HL-60 (cell line): ENCODE data around the gene LSM2.

ENCODE experiments used
- DNase-seq, 2 experiments: peaks; one replicate each; pipeline ENCODE4 v3.0.0-alpha.2; 2010 to 2020; ENCODE audit warnings: low read depth in 1 of 2, low spot score in 1 of 2
- H3K27ac ChIP-seq: fragments of 250-450 bp; sonication (Bioruptor Pico); replicated peaks from 2 replicates; pipeline ENCODE4 v1.5.1; 2020; ENCODE audit warnings: mild to moderate bottlenecking, moderate library complexity
- H3K27me3 ChIP-seq: fragments of 250-450 bp; sonication (Bioruptor Pico); 2 replicates; pipeline ENCODE4 v1.5.1; 2021; ENCODE audit warnings: mild to moderate bottlenecking, moderate library complexity; ENCODE audit not compliant: insufficient read depth, poor library complexity, severe bottlenecking
- H3K4me3 ChIP-seq: replicated peaks from 2 replicates; pipeline ENCODE4 v1.5.1; 2011; ENCODE audit warnings: mild to moderate bottlenecking, control low read depth, low read length; ENCODE audit not compliant: insufficient read depth
- GABPA ChIP-seq: IDR thresholded peaks from 2 replicates; pipeline ENCODE4 v1.6.1; 2012; ENCODE audit warnings: low read depth
- POLR2AphosphoS5 ChIP-seq: IDR thresholded peaks from 2 replicates; pipeline ENCODE4 v1.6.1; 2012; ENCODE audit warnings: low read depth
- SPI1 ChIP-seq: IDR thresholded peaks from 2 replicates; pipeline ENCODE4 v1.6.1; 2012; ENCODE audit warnings: low read depth, mild to moderate bottlenecking, borderline replicate concordance
- TF ChIP-seq, protein P1 (sequence below): IDR thresholded peaks from 2 replicates; pipeline ENCODE4 v1.6.1; 2012; ENCODE audit warnings: low read depth; ENCODE audit not compliant: insufficient replicate concordance
- TF ChIP-seq, protein P2 (sequence below): IDR thresholded peaks from one replicate; pipeline ENCODE4 v1.5.1; 2011; ENCODE audit warnings: low read length, control low read depth, inconsistent platforms; ENCODE audit not compliant: insufficient read depth

LSM2 gene

DNA sequence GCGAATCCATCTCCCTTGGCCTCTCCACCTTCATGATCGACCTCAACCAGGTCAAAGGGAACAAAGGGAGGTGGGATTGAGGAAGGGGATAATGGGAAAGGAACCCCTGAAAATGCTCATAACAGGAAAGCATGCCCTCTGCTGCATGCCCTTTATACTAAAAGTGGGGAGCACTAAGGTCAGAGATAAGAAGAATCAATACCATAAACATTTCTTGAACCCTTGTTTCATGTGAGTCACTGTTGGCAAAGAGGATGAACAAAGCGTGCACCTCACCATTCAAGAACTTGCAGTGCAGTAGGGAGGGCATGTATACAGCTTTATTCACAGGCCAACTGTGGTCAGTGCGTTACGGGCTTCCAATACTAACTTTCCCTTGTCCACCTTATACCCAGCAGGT lies 46.0 kb downstream of the LSM2 start:
- TF ChIP-seq, protein P1, sequence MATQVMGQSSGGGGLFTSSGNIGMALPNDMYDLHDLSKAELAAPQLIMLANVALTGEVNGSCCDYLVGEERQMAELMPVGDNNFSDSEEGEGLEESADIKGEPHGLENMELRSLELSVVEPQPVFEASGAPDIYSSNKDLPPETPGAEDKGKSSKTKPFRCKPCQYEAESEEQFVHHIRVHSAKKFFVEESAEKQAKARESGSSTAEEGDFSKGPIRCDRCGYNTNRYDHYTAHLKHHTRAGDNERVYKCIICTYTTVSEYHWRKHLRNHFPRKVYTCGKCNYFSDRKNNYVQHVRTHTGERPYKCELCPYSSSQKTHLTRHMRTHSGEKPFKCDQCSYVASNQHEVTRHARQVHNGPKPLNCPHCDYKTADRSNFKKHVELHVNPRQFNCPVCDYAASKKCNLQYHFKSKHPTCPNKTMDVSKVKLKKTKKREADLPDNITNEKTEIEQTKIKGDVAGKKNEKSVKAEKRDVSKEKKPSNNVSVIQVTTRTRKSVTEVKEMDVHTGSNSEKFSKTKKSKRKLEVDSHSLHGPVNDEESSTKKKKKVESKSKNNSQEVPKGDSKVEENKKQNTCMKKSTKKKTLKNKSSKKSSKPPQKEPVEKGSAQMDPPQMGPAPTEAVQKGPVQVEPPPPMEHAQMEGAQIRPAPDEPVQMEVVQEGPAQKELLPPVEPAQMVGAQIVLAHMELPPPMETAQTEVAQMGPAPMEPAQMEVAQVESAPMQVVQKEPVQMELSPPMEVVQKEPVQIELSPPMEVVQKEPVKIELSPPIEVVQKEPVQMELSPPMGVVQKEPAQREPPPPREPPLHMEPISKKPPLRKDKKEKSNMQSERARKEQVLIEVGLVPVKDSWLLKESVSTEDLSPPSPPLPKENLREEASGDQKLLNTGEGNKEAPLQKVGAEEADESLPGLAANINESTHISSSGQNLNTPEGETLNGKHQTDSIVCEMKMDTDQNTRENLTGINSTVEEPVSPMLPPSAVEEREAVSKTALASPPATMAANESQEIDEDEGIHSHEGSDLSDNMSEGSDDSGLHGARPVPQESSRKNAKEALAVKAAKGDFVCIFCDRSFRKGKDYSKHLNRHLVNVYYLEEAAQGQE: no peak
- TF ChIP-seq POLR2AphosphoS5 (no peak), GABPA (no peak), SPI1 (no peak)
- TF ChIP-seq, protein P2, sequence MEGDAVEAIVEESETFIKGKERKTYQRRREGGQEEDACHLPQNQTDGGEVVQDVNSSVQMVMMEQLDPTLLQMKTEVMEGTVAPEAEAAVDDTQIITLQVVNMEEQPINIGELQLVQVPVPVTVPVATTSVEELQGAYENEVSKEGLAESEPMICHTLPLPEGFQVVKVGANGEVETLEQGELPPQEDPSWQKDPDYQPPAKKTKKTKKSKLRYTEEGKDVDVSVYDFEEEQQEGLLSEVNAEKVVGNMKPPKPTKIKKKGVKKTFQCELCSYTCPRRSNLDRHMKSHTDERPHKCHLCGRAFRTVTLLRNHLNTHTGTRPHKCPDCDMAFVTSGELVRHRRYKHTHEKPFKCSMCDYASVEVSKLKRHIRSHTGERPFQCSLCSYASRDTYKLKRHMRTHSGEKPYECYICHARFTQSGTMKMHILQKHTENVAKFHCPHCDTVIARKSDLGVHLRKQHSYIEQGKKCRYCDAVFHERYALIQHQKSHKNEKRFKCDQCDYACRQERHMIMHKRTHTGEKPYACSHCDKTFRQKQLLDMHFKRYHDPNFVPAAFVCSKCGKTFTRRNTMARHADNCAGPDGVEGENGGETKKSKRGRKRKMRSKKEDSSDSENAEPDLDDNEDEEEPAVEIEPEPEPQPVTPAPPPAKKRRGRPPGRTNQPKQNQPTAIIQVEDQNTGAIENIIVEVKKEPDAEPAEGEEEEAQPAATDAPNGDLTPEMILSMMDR: no peak
- H3K27ac ChIP-seq: no peak overlapping the region

DNA sequence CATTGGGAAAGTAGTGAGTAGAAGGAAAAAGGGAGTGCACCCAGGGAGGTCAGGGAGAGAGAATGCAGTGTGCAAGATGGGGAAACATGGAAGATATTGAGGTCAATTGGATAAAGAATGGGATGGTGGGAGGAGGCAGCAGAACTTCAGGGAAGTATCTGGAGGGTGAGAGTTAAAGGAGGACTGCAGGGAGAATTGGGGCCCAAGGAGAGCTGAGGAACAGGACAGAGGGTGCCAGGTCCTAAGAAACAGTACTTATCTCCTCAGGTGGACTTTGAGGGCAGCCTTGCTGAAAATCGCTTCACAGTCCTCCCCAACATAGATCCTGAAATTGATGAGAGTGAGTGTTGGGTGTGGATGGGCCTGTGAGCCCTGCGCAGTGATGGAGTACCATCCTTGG lies 48.5 kb downstream of the LSM2 start:
- TF ChIP-seq POLR2AphosphoS5: no peak
- TF ChIP-seq GABPA: no peak
- TF ChIP-seq, protein P1: no peak
- no peak for TF ChIP-seq SPI1
- no peak overlapping the region for H3K4me3 ChIP-seq
- no peaks in the 10 kb centered on the region for H3K27me3 ChIP-seq
- no peak overlapping the region for H3K27ac ChIP-seq
- DNase-seq: no peak

More for the DNA sequence above, 46.0 kb downstream of the LSM2 start:
- Histone ChIP-seq H3K27me3 (no peaks in the 10 kb centered on the region), H3K4me3 (no peak overlapping the region)
- DNase-seq: no peak

DNA sequence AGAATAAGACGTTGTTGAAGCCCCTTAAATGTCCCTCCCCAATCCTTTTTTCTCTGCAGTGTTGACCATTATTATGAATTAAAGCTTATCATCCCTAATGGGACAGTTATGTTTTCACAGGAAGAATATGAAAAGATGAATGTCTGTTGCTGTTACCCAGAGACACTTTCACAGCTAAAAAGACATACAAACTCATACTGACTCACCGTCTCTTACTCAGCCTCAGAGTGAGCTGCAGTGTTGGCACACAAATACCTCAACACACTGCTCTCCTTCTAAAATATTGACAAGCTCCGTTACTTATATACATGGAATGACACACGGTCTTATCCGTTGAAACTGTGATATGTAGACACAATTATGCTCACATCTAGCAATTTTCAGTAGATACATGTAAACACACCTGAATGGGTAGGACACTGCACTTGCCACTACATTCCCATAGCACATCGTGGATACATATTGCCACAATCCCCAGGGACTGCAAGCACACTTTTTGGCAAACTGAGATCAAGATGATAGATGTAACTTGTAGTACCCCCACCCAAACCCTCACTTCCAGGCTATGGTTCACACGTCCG lies 53.9 kb downstream of the LSM2 start:
- Histone ChIP-seq H3K27ac (no peak overlapping the region), H3K27me3 (no peaks in the 10 kb centered on the region), H3K4me3 (no peak overlapping the region)
- TF ChIP-seq, protein P2: no peak
- no peak for TF ChIP-seq SPI1
- TF ChIP-seq, protein P1: no peak
- no peak for TF ChIP-seq POLR2AphosphoS5
- no peak for DNase-seq
